Natural killer cell treated with Interleukin-12 subunit alpha and Interleukin-12 subunit beta and Interleukin-15 and Interleukin-18, amount 100 ng/mL, for 72 hours (primary cell): ENCODE results near the gene MRM1. TPM values are rescaled to one million over a fixed set of nuclear protein-coding genes. Genes with fewer than 3 reads are reported as not detected.
"Not testable (repeated sequence)": the region's sequence is repeated elsewhere in the genome, so short reads cannot be mapped to it uniquely, and the experiment has no call there.

Experiments used
- ATAC-seq, 2 donors: fragments of 150-1000 bp; cut with Tn5 transposase in 1 of 2; sonication (Bioruptor Pico), chemical (Tn5 transposase) in 1 of 2; 2 replicates each; pipeline ENCODE4 v1.10.0; 2021
- DNase-seq: peaks from one replicate; pipeline ENCODE4 v3.0.0; 2022; ENCODE audit warnings: low spot score
- H3K27ac Mint-ChIP-seq, 2 donors: 1 replicate in 1 of 2; 2 replicates in 1 of 2; pipeline ENCODE4 v1.8.0; 2022; ENCODE audit warnings: mixed read lengths in 2 of 2, mild to moderate bottlenecking in 1 of 2, moderate library complexity in 1 of 2
- H3K27me3 Mint-ChIP-seq, 2 donors: 1 replicate in 1 of 2; 2 replicates in 1 of 2; pipeline ENCODE4 v1.8.0; 2022; ENCODE audit warnings: mixed read lengths in 2 of 2
- H3K36me3 Mint-ChIP-seq: one replicate; pipeline ENCODE4 v1.8.0; 2022; ENCODE audit warnings: mixed read lengths
- H3K4me1 Mint-ChIP-seq, 2 donors: 1 replicate in 1 of 2; 2 replicates in 1 of 2; pipeline ENCODE4 v1.8.0; 2022; ENCODE audit warnings: low read depth in 2 of 2, mixed read lengths in 2 of 2, mild to moderate bottlenecking in 1 of 2
- H3K4me3 Mint-ChIP-seq: one replicate; pipeline ENCODE4 v1.8.0; 2022; ENCODE audit warnings: mixed read lengths
- H3K9me3 Mint-ChIP-seq: 2 replicates; pipeline ENCODE4 v1.8.0; 2022; ENCODE audit warnings: mixed read lengths
- total RNA-seq, 2 donors: library from RNA; stranded (reverse); gene quantifications; one replicate each; pipeline ENCODE4 v1.2.3, GENCODE V29; 2022

Gene MRM1
- total RNA-seq, 2 donors from 2014 or later, result 10.5 to 22.6 TPM

DNA sequence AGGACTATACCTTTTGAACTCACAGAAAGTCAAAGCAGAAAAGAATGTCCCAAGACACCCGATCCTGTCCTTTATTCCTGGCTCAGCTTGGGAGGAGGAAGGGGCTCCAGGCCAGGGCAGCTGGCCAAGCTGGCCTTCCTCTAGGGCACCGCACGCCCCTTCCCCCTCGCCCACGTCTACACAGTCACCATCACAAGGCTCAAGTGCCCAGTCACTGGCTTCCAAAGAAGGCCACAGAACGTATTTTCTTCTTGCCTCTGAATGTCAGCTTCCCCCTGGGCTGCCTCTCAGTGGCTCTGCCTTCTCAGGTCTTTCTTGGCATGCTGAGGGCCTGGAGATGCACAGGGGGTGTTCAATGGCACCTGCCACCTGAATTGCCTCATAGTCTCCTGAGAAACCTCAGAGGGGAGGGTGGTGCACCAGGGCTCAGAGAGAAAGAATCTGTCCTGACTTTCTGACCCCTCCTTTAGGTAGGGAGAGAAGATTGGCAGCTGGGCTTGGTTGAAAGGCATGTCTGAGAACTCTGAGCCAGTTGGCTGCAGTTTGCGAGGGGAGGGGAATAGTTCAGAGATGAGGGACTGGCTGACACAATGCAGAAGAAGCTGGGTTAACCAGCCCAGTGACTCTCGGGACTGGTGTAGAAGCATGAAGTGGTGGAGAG is 7.6 kb upstream of the MRM1 start:
- Mint-ChIP-seq H3K27ac (no peak overlapping the region), H3K36me3 (peaks cover 6% of the 10 kb centered on the region), H3K9me3 (no peaks in the 10 kb centered on the region), H3K4me1 (peaks cover 28 to 37% of the 10 kb centered on the region in 2 donors), H3K4me3 (peak overlapping the region; percentile 69), H3K27me3 (no peaks in the 10 kb centered on the region)
- ATAC-seq (no peak), DNase-seq (peak; percentile 38)

DNA sequence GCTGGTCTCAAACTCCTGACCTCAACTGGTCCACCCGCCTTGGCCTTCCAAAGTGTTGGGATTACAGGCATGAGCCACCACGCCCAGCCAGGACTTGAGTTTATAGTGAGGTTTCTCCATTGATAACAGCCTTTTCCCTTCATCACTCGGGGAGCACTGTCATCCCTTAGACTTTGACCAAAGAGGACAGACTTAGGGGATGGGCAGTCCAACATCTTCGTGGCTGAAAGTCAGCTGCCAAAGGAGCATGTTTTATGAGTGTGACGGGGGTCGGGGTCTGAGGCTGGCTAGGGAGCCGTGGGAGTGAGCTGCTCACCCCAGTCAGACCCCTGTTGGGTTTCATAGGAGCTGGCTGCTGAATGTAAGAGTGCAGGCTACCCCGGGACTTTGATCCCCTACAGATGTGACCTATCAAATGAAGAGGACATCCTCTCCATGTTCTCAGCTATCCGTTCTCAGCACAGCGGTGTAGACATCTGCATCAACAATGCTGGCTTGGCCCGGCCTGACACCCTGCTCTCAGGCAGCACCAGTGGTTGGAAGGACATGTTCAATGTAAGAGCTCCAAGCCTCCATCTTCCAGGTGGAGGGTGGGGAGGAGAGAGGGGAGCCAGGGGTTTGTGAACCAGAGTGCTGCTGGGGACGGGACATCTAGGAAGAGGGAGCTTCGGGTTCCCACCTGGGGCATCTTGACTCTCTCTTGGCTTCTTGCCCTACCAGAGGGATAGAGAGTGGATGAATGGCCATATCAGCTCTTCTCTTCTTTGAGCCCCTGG is 6.6 kb upstream of the MRM1 start:
- Mint-ChIP-seq H3K36me3 (no peaks in the 10 kb centered on the region), H3K27me3 (no peaks in the 10 kb centered on the region), H3K4me3 (no peak overlapping the region), H3K4me1 (peaks cover 26 to 27% of the 10 kb centered on the region in 2 donors), H3K9me3 (no peaks in the 10 kb centered on the region), H3K27ac (no peak overlapping the region)
- DNase-seq (peak; percentile 23), ATAC-seq (no peak)

DNA sequence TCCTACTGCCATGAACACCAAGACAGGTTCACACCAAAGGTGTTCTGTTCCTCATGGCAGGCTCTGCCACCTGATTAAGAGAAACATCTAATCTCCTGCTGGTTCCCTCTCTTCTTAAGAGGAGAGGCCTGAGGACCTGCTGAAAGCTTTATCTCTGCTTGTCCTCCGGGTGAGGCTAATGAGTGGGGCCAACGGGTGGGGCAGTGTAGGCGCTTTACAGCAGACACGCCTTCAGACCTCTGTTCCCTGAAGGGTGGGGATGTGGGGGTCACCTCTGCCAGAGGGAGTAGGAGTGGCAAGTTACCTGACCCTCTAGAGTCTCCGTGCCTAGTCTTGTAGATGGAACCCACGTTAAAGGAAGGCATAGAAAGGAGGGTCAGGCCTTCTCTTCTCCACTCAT is 4.2 kb upstream of the MRM1 start:
- Mint-ChIP-seq H3K27ac (no peak overlapping the region), H3K4me1 (peaks cover 19 to 24% of the 10 kb centered on the region in 2 donors)

DNA sequence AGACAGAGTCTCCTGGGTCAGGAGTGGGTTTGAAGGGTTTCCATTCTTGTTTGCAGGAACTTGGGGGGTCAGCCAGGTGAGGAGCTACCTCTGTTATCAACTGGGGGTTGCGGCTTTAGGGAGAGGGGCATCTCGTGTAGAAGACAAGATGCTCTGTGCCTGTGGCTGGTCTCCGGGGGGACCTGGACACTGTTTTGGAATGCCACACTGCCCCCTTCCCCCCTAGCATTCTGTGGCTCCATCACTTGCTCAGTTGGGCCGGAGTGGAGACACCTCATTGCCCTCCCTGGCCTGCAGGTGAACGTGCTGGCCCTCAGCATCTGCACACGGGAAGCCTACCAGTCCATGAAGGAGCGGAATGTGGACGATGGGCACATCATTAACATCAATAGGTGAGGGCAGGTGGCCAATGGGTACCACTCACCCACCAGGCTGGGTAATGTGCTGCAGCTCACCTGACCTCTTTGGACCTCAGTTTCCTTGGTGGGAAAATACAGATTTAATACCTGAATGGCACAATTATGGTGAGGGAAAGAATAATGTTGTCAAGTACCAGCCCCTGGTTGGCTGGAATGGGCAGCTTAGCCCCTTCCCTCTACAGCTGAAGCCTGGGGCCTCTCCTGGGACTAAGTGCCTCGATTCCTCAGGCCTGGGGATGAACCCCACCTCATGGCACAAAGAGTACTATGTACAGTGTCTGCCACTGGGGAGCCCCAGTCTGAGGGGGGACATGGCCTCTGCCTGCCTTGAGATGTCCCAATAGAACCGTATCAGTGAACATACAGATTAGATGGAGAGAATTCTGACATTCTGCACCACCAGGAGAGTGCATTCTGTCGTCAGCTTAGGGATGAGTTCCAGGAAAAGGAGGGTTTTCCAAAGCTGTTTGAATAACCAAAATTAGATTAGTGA is 3.3 kb upstream of the MRM1 start:
- H3K27me3 Mint-ChIP-seq, result no peaks in the 10 kb centered on the region
- ATAC-seq (no peak), DNase-seq (peak; percentile 22)
- H3K27ac Mint-ChIP-seq, result no peak overlapping the region
- peaks cover 24 to 25% of the 10 kb centered on the region in 2 donors for H3K4me1 Mint-ChIP-seq
- H3K36me3 Mint-ChIP-seq, result no peaks in the 10 kb centered on the region
- no peak overlapping the region for H3K4me3 Mint-ChIP-seq
- no peaks in the 10 kb centered on the region for H3K9me3 Mint-ChIP-seq

More for the DNA sequence above, 4.2 kb upstream of the MRM1 start:
- Mint-ChIP-seq H3K4me3 (no peak overlapping the region), H3K27me3 (no peaks in the 10 kb centered on the region), H3K9me3 (no peaks in the 10 kb centered on the region), H3K36me3 (no peaks in the 10 kb centered on the region)
- no peak for DNase-seq
- no peak for ATAC-seq

DNA sequence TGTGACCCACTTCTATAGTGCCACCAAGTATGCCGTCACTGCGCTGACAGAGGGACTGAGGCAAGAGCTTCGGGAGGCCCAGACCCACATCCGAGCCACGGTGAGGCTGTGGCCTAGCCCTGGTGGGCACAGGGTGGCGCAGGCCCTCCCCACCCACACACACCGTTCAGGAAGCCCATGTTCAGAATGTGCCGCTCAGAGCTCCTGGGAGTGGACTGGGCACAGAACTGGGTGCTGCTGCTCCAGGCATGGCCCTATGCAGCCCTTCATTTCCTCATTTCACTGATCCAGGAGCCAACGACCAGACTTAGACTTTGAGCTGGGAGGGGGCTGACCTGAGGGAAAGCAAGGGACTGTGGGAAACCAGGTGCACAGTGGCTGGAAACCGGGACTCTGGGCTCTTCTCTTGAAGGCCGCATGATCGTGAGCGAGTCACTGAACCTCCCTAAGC is 2.4 kb upstream of the MRM1 start:
- Mint-ChIP-seq H3K36me3 (peaks cover 2% of the 10 kb centered on the region), H3K9me3 (no peaks in the 10 kb centered on the region), H3K27me3 (no peaks in the 10 kb centered on the region), H3K4me3 (no peak overlapping the region), H3K27ac (no peak overlapping the region), H3K4me1 (peaks cover 20 to 23% of the 10 kb centered on the region in 2 donors)
- peak; percentile 44 for DNase-seq
- ATAC-seq, result no peak

DNA sequence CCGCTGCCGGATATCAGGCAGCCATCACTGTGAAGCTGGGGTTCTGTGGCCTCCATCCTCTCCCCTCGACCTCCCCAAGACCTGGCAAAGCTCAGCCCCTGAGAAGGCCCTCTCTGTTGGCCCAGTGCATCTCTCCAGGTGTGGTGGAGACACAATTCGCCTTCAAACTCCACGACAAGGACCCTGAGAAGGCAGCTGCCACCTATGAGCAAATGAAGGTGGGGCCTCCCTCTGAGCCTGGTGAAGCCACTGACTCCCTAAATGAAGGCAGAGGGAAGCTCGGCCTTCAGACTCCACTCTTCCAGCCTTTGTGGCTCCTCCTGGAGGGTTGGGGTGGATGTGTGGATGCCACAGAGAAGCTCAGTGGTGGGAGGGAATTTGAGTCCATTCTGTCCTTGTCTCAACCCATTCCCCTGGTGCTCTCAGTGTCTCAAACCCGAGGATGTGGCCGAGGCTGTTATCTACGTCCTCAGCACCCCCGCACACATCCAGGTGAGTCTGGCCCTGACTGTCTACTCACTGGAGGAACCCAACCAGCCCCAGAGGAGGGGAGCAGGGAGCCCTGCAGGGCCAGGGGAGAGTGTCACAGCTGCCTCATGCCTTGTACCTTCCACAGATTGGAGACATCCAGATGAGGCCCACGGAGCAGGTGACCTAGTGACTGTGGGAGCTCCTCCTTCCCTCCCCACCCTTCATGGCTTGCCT is 1.7 kb upstream of the MRM1 start:
- no peak overlapping the region for H3K27ac Mint-ChIP-seq

DNA sequence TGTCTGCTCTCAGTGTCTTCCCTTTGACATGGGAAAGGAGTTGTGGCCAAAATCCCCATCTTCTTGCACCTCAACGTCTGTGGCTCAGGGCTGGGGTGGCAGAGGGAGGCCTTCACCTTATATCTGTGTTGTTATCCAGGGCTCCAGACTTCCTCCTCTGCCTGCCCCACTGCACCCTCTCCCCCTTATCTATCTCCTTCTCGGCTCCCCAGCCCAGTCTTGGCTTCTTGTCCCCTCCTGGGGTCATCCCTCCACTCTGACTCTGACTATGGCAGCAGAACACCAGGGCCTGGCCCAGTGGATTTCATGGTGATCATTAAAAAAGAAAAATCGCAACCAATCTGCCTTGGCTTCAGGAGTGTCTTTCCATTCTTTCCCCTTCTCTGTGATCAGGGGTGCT is 918 bp upstream of the MRM1 start:
- Mint-ChIP-seq H3K4me1 (peaks cover 26 to 30% of the 10 kb centered on the region in 2 donors), H3K4me3 (peak overlapping the region; percentile 87), H3K27me3 (no peaks in the 10 kb centered on the region), H3K36me3 (peaks cover 6% of the 10 kb centered on the region), H3K27ac (peak overlapping the region; percentile 80 to 85), H3K9me3 (no peaks in the 10 kb centered on the region)
- ATAC-seq (no peak), DNase-seq (peak; percentile 46)

More for the DNA sequence above, 1.7 kb upstream of the MRM1 start:
- no peaks in the 10 kb centered on the region for H3K9me3 Mint-ChIP-seq
- ATAC-seq (no peak), DNase-seq (peak; percentile 54)
- H3K36me3 Mint-ChIP-seq, result peaks cover 6% of the 10 kb centered on the region
- H3K27me3 Mint-ChIP-seq, result no peaks in the 10 kb centered on the region
- no peak overlapping the region for H3K4me3 Mint-ChIP-seq
- H3K4me1 Mint-ChIP-seq, result peaks cover 24 to 27% of the 10 kb centered on the region in 2 donors

DNA sequence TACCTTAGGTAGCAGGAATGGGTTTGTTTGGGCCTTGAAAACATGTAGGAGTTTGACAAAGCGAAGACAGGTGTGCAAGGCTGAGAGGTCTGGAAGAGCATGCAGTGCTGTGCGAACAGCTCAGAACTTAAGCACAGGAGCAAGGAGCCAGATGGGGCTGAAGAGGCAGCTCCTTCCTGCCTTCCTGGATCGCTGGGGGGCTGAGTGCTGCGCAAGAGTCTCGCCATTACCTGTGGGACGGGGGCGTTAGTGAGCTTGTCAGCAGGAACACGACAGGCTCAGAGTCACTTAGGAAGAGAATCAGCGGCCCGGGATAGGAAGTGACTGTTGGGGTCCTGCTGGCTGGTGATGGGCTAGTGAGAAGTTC is 464 bp upstream of the MRM1 start:
- ATAC-seq, result no peak
- DNase-seq, result no peak
- peak overlapping the region; percentile 80 to 85 for H3K27ac Mint-ChIP-seq

DNA sequence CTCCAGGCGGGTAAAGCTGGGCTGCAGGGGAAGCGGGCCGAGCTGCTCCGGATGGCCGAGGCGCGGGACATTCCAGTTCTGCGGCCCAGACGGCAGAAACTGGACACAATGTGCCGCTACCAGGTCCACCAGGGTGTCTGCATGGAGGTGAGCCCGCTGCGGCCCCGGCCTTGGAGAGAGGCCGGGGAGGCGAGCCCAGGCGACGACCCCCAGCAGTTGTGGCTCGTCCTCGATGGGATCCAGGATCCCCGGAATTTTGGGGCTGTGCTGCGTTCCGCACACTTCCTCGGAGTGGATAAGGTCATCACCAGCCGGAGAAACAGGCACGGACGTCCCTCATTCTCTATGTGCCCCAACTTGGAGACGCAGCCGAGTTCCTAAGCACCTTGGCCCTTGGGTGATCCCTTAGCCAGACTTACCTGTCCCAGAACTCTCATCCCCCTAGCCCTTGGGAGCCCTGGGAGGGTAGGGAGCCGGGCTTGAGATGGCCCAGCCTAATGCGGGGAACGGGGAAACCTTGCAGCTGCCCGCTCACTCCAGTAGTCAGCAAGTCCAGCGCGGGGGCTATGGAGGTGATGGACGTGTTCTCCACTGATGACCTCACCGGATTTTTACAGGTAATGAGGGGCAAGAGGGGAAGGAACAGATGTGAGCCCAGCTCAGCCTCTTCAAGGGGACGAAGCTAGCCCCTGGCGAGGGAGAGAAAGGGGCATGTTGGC is 806 bp downstream of the MRM1 start:
- H3K27me3 Mint-ChIP-seq, result no peaks in the 10 kb centered on the region
- peak overlapping the region; percentile 80 to 85 for H3K27ac Mint-ChIP-seq
- peak; percentile 50 for DNase-seq
- ATAC-seq, result peak; percentile 11 to 18
- peak overlapping the region; percentile 87 for H3K4me3 Mint-ChIP-seq
- peaks cover 34 to 38% of the 10 kb centered on the region in 2 donors for H3K4me1 Mint-ChIP-seq
- H3K36me3 Mint-ChIP-seq, result peaks cover 6% of the 10 kb centered on the region
- H3K9me3 Mint-ChIP-seq, result no peaks in the 10 kb centered on the region

More for the DNA sequence above, 464 bp upstream of the MRM1 start:
- H3K36me3 Mint-ChIP-seq, result peaks cover 6% of the 10 kb centered on the region
- no peaks in the 10 kb centered on the region for H3K9me3 Mint-ChIP-seq
- no peaks in the 10 kb centered on the region for H3K27me3 Mint-ChIP-seq
- peak overlapping the region; percentile 87 for H3K4me3 Mint-ChIP-seq
- peaks cover 31 to 35% of the 10 kb centered on the region in 2 donors for H3K4me1 Mint-ChIP-seq

DNA sequence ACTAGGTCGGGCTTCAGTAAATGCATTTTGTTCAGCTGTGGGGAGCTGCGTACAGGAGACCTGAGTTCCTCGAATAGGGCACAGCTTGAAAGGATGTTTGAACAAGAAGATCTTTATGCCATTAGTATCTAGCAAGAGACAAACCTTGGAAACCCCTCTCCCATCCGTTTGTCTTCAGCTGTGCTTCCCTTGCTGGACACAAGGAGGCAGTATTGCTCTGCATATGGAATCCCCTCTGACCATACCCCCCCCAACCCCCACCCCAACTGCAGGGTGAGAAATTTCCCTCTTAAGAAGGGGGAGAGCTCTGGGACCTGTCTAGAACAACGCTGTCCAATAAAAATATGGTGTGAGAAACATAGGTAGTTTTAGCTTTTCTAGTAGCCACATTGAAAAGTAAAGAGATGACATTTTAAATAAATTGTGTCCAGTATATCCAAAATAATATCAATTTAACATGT is 1.6 kb downstream of the MRM1 start:
- no peaks in the 10 kb centered on the region for H3K9me3 Mint-ChIP-seq
- H3K4me3 Mint-ChIP-seq, result peak overlapping the region; percentile 87
- H3K27ac Mint-ChIP-seq, result peak overlapping the region; percentile 73 to 85
- peaks cover 37 to 40% of the 10 kb centered on the region in 2 donors for H3K4me1 Mint-ChIP-seq
- no peaks in the 10 kb centered on the region for H3K27me3 Mint-ChIP-seq
- peaks cover 6% of the 10 kb centered on the region for H3K36me3 Mint-ChIP-seq
- peak; percentile 68 for DNase-seq
- ATAC-seq, result peak in 1 of 2 donors; percentile 29

DNA sequence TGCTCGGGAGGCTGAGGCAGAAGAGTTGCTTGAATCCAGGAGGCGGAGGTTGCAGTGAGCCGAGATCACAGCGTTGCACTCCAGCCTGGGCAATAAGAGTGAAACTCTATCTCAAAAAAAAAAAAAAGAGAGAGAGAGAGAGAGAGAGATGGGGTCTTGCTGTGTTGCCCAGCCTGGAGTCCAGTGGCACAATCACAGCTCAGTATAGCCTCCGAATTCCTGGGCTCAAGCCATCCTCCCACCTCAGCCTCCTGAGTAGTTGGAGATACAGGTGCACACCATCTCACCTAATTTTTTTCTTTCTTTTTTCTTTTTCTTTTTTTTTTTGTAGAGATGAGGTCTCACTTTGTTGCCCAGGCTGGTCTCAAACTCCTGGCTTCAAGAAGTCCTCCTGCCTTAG is 3.6 kb downstream of the MRM1 start:
- H3K36me3 Mint-ChIP-seq, H3K27ac Mint-ChIP-seq, DNase-seq, ATAC-seq, H3K27me3 Mint-ChIP-seq, H3K9me3 Mint-ChIP-seq: not testable (repeated sequence)
- peak overlapping the region; percentile 25 for H3K4me3 Mint-ChIP-seq
- peaks cover 43 to 47% of the 10 kb centered on the region in 2 donors for H3K4me1 Mint-ChIP-seq

DNA sequence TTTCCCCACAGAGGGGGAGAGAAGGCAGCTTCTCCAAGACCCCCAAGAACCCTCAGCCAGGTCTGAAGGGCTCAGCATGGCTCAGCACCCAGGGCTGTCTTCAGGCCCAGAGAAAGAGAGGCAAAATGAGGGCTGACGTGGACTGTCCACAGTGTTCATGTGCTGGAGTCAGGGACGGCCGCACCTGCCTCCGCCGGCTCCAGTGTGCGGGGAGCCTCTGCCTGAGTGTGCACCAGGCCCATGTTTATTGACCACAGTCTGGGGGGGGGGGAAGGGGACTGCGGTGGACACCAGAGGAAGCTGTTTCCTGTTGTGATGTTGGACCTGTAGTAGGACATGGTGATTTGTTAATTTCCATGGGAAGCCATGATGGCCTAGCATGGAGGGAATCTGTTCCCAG is 6.9 kb downstream of the MRM1 start:
- ATAC-seq, result peak; percentile 5 to 38
- Mint-ChIP-seq H3K27ac (no peak overlapping the region), H3K9me3 (no peaks in the 10 kb centered on the region), H3K4me1 (peaks cover 26 to 30% of the 10 kb centered on the region in 2 donors), H3K36me3 (peaks cover 6% of the 10 kb centered on the region), H3K27me3 (no peaks in the 10 kb centered on the region), H3K4me3 (no peak overlapping the region)
- DNase-seq, result no peak
